Measurements from ENCODE around the gene ZCCHC24. TPM values are rescaled to one million over a fixed set of nuclear protein-coding genes. Genes with fewer than 3 reads are reported as not detected.

ZCCHC24 gene
- total and polyA plus RNA-seq, 2 donors (not counting 1 experiment from before 2014, with no cell fraction given) = 33.2 to 44.4 TPM

- peak in 1 of 2 donors; percentile 56 for DNase-seq (ENCODE audit: low read depth in 2 of 2)
- Histone ChIP-seq H3K79me2 (ENCODE audit: control insufficient read depth, insufficient read depth, low read length) (no peaks in the 10 kb centered on the region), H3K9me3 (ENCODE audit: control insufficient read depth, insufficient read depth, low read depth, low read length) (no peaks in the 10 kb centered on the region), H3K4me3 (replicated peaks in 1 of 4; ENCODE audit: control extremely low read depth in 1 of 4, insufficient read depth in 1 of 4, low read depth in 3 of 4, low read length in 4 of 4) (no peak overlapping the region), H2AFZ (ENCODE audit: low read length) (no peak overlapping the region), H4K20me1 (ENCODE audit: control insufficient read depth, extremely low read depth, insufficient read depth, low read length) (no peaks in the 10 kb centered on the region), H3K9ac (ENCODE audit: insufficient read depth, low read length) (no peak overlapping the region), H3K27me3 (ENCODE audit: control insufficient read depth, insufficient read depth, low read length) (no peaks in the 10 kb centered on the region), H3K36me3 (ENCODE audit: control insufficient read depth, insufficient read depth, low read length) (peaks cover 8% of the 10 kb centered on the region), H3K27ac (ENCODE audit: insufficient read depth, low read length) (peak overlapping the region; percentile 44), H3K4me1 (ENCODE audit: control insufficient read depth, extremely low read depth, insufficient read depth, low read length) (peaks cover 34% of the 10 kb centered on the region), H3K4me2 (ENCODE audit: extremely low read depth, insufficient read depth, low read length) (peak overlapping the region; percentile 0)
- no peak for TF ChIP-seq CTCF (conservative IDR thresholded peaks at IDR 0.05 in 1 of 2, IDR thresholded peaks at IDR 0.05 in 1 of 2; ENCODE audit: low read depth in 1 of 2, low read length in 2 of 2)
- no peak for TF ChIP-seq EZH2 (IDR thresholded peaks at IDR 0.05; ENCODE audit: low read length, missing control alignments)
Measured at GRCh38 chr10:79380125-79380945, 65.1 kb downstream of the ZCCHC24 start.

- peaks cover 38% of the 10 kb centered on the region for H3K4me1 ChIP-seq (ENCODE audit: control insufficient read depth, extremely low read depth, insufficient read depth, low read length)
- H3K4me3 ChIP-seq (replicated peaks in 1 of 4; ENCODE audit: control extremely low read depth in 1 of 4, insufficient read depth in 1 of 4, low read depth in 3 of 4, low read length in 4 of 4) = no peak overlapping the region
- H3K79me2 ChIP-seq (ENCODE audit: control insufficient read depth, insufficient read depth, low read length) = no peaks in the 10 kb centered on the region
- peak overlapping the region; percentile 0 for H3K4me2 ChIP-seq (ENCODE audit: extremely low read depth, insufficient read depth, low read length)
- no peak for DNase-seq (ENCODE audit: low read depth in 2 of 2)
- TF ChIP-seq CTCF (conservative IDR thresholded peaks at IDR 0.05 in 1 of 2, IDR thresholded peaks at IDR 0.05 in 1 of 2; ENCODE audit: low read depth in 1 of 2, low read length in 2 of 2) = no peak
- TF ChIP-seq EZH2 (IDR thresholded peaks at IDR 0.05; ENCODE audit: low read length, missing control alignments) = no peak
- H4K20me1 ChIP-seq (ENCODE audit: control insufficient read depth, extremely low read depth, insufficient read depth, low read length) = no peaks in the 10 kb centered on the region
- no peaks in the 10 kb centered on the region for H3K9me3 ChIP-seq (ENCODE audit: control insufficient read depth, insufficient read depth, low read depth, low read length)
- H3K9ac ChIP-seq (ENCODE audit: insufficient read depth, low read length) = no peak overlapping the region
- peaks cover 6% of the 10 kb centered on the region for H3K36me3 ChIP-seq (ENCODE audit: control insufficient read depth, insufficient read depth, low read length)
- no peak overlapping the region for H2AFZ ChIP-seq (ENCODE audit: low read length)
- no peaks in the 10 kb centered on the region for H3K27me3 ChIP-seq (ENCODE audit: control insufficient read depth, insufficient read depth, low read length)
- H3K27ac ChIP-seq (ENCODE audit: insufficient read depth, low read length) = peak overlapping the region; percentile 44
Measured at GRCh38 chr10:79379512-79380124, 65.8 kb downstream of the ZCCHC24 start.

- H3K27me3 ChIP-seq (ENCODE audit: control insufficient read depth, insufficient read depth, low read length) = no peaks in the 10 kb centered on the region
- no peak overlapping the region for H3K9ac ChIP-seq (ENCODE audit: insufficient read depth, low read length)
- no peaks in the 10 kb centered on the region for H4K20me1 ChIP-seq (ENCODE audit: control insufficient read depth, extremely low read depth, insufficient read depth, low read length)
- no peaks in the 10 kb centered on the region for H3K79me2 ChIP-seq (ENCODE audit: control insufficient read depth, insufficient read depth, low read length)
- no peak overlapping the region for H3K4me3 ChIP-seq (replicated peaks in 1 of 4; ENCODE audit: control extremely low read depth in 1 of 4, insufficient read depth in 1 of 4, low read depth in 3 of 4, low read length in 4 of 4)
- no peaks in the 10 kb centered on the region for H3K9me3 ChIP-seq (ENCODE audit: control insufficient read depth, insufficient read depth, low read depth, low read length)
- H3K4me2 ChIP-seq (ENCODE audit: extremely low read depth, insufficient read depth, low read length) = no peak overlapping the region
- no peak overlapping the region for H2AFZ ChIP-seq (ENCODE audit: low read length)
- DNase-seq (ENCODE audit: low read depth in 2 of 2) = no peak
- peaks cover 38% of the 10 kb centered on the region for H3K4me1 ChIP-seq (ENCODE audit: control insufficient read depth, extremely low read depth, insufficient read depth, low read length)
- TF ChIP-seq EZH2 (IDR thresholded peaks at IDR 0.05; ENCODE audit: low read length, missing control alignments) (no peak), CTCF (conservative IDR thresholded peaks at IDR 0.05 in 1 of 2, IDR thresholded peaks at IDR 0.05 in 1 of 2; ENCODE audit: low read depth in 1 of 2, low read length in 2 of 2) (no peak)
- peaks cover 2% of the 10 kb centered on the region for H3K36me3 ChIP-seq (ENCODE audit: control insufficient read depth, insufficient read depth, low read length)
- H3K27ac ChIP-seq (ENCODE audit: insufficient read depth, low read length) = no peak overlapping the region
Measured at GRCh38 chr10:79378647-79379511, 66.5 kb downstream of the ZCCHC24 start.

Measured in fibroblast of lung (primary cell).